ENCODE data around the gene TCAF1. TPM values are rescaled to one million over a fixed set of nuclear protein-coding genes. Genes with fewer than 3 reads are reported as not detected.
A peak's percentile ranks its signal among the peaks of the same experiment; 100 is the strongest.
"Not testable (repeated sequence)": the region's sequence is repeated elsewhere in the genome, so short reads cannot be mapped to it uniquely, and the experiment has no call there.

TCAF1 gene
- polyA plus RNA-seq, 1 donor (not counting 4 experiments of a cell fraction or from before 2014, with no cell fraction given): 13.3 TPM

GRCh38 chr7:143816471-143817133 is 85.4 kb downstream of the TCAF1 start:
- H2AFZ ChIP-seq (ENCODE audit: control insufficient read depth, low read length); H4K20me1 ChIP-seq (ENCODE audit: control insufficient read depth, extremely low read depth, insufficient read depth, low read length); H3K4me2 ChIP-seq (ENCODE audit: control insufficient read depth, extremely low read depth, insufficient read depth, low read depth, low read length); dilution Hi-C loops (cut with MboI; ENCODE audit: extremely low pct_ligation_motif_present, low sequenced_read_pairs); H3K79me2 ChIP-seq (ENCODE audit: control insufficient read depth, insufficient read depth, low read length); H3K4me1 ChIP-seq (ENCODE audit: control insufficient read depth, extremely low read depth, insufficient read depth, low read length); H3K36me3 ChIP-seq (ENCODE audit: control insufficient read depth in 2 of 2, extremely low read depth in 1 of 2, insufficient read depth in 2 of 2, low read length in 2 of 2); H3K27ac ChIP-seq (ENCODE audit: control insufficient read depth, insufficient read depth, low read length); DNase-seq (ENCODE audit: low read depth, low spot score); H3K9ac ChIP-seq (ENCODE audit: control insufficient read depth, extremely low read depth, insufficient read depth, low read length); H3K9me3 ChIP-seq (ENCODE audit: control insufficient read depth, low read depth, low read length); H3K9me1 ChIP-seq (ENCODE audit: control insufficient read depth, extremely low read depth, insufficient read depth, low read length); FAIRE-seq; H3K4me3 ChIP-seq (ENCODE audit: control insufficient read depth in 2 of 3, extremely low read depth in 1 of 3, insufficient read depth in 2 of 3, low read depth in 1 of 3, low read length in 3 of 3); H3K27me3 ChIP-seq (ENCODE audit: control insufficient read depth, extremely low read depth, insufficient read depth, low read length): not testable (repeated sequence)

- FAIRE-seq; dilution Hi-C loops (cut with MboI; ENCODE audit: extremely low pct_ligation_motif_present, low sequenced_read_pairs); H3K79me2 ChIP-seq (ENCODE audit: control insufficient read depth, insufficient read depth, low read length); H3K9me3 ChIP-seq (ENCODE audit: control insufficient read depth, low read depth, low read length); H3K4me1 ChIP-seq (ENCODE audit: control insufficient read depth, extremely low read depth, insufficient read depth, low read length); H2AFZ ChIP-seq (ENCODE audit: control insufficient read depth, low read length); H3K27me3 ChIP-seq (ENCODE audit: control insufficient read depth, extremely low read depth, insufficient read depth, low read length); H3K9ac ChIP-seq (ENCODE audit: control insufficient read depth, extremely low read depth, insufficient read depth, low read length); H4K20me1 ChIP-seq (ENCODE audit: control insufficient read depth, extremely low read depth, insufficient read depth, low read length); H3K4me3 ChIP-seq (ENCODE audit: control insufficient read depth in 2 of 3, extremely low read depth in 1 of 3, insufficient read depth in 2 of 3, low read depth in 1 of 3, low read length in 3 of 3); DNase-seq (ENCODE audit: low read depth, low spot score); H3K27ac ChIP-seq (ENCODE audit: control insufficient read depth, insufficient read depth, low read length); H3K4me2 ChIP-seq (ENCODE audit: control insufficient read depth, extremely low read depth, insufficient read depth, low read depth, low read length); H3K36me3 ChIP-seq (ENCODE audit: control insufficient read depth in 2 of 2, extremely low read depth in 1 of 2, insufficient read depth in 2 of 2, low read length in 2 of 2); H3K9me1 ChIP-seq (ENCODE audit: control insufficient read depth, extremely low read depth, insufficient read depth, low read length): not testable (repeated sequence)
Observed at GRCh38 chr7:143810639-143811038, 91.3 kb downstream of the TCAF1 start.

GRCh38 chr7:143806664-143807071 is 95.3 kb downstream of the TCAF1 start:
- dilution Hi-C loops (cut with MboI; ENCODE audit: extremely low pct_ligation_motif_present, low sequenced_read_pairs); H3K4me3 ChIP-seq (ENCODE audit: control insufficient read depth in 2 of 3, extremely low read depth in 1 of 3, insufficient read depth in 2 of 3, low read depth in 1 of 3, low read length in 3 of 3); H3K36me3 ChIP-seq (ENCODE audit: control insufficient read depth in 2 of 2, extremely low read depth in 1 of 2, insufficient read depth in 2 of 2, low read length in 2 of 2); H3K9me3 ChIP-seq (ENCODE audit: control insufficient read depth, low read depth, low read length); DNase-seq (ENCODE audit: low read depth, low spot score); H2AFZ ChIP-seq (ENCODE audit: control insufficient read depth, low read length); H4K20me1 ChIP-seq (ENCODE audit: control insufficient read depth, extremely low read depth, insufficient read depth, low read length); H3K9me1 ChIP-seq (ENCODE audit: control insufficient read depth, extremely low read depth, insufficient read depth, low read length); H3K27me3 ChIP-seq (ENCODE audit: control insufficient read depth, extremely low read depth, insufficient read depth, low read length); H3K4me1 ChIP-seq (ENCODE audit: control insufficient read depth, extremely low read depth, insufficient read depth, low read length); H3K4me2 ChIP-seq (ENCODE audit: control insufficient read depth, extremely low read depth, insufficient read depth, low read depth, low read length); H3K27ac ChIP-seq (ENCODE audit: control insufficient read depth, insufficient read depth, low read length); H3K9ac ChIP-seq (ENCODE audit: control insufficient read depth, extremely low read depth, insufficient read depth, low read length); H3K79me2 ChIP-seq (ENCODE audit: control insufficient read depth, insufficient read depth, low read length): not testable (repeated sequence)
- peak; percentile 97 for FAIRE-seq

Other genes with a start within 250 kb of the TCAF1 start
- gene CTAGE6, start 144.5 kb downstream of the TCAF1 start, polyA plus RNA-seq: 0.04 TPM in 1 of 3 replicates, not detected in the others
- not detected in 3 replicates for gene OR2F2, start 33.1 kb upstream of the TCAF1 start, polyA plus RNA-seq
- not detected in 3 replicates for gene OR2F1, start 52.7 kb upstream of the TCAF1 start, polyA plus RNA-seq
- not detected in 3 replicates for gene OR6B1, start 98.1 kb upstream of the TCAF1 start, polyA plus RNA-seq
- gene OR2A5, start 146.8 kb upstream of the TCAF1 start, polyA plus RNA-seq: not detected in 3 replicates
- not detected in 3 replicates for gene OR2A25, start 167.6 kb upstream of the TCAF1 start, polyA plus RNA-seq
- not detected in 3 replicates for gene OR2A12, start 184.1 kb upstream of the TCAF1 start, polyA plus RNA-seq
- gene OR2A2, start 207.4 kb upstream of the TCAF1 start, polyA plus RNA-seq: not detected in 3 replicates
- not detected in 3 replicates for gene OR2A14, start 221.0 kb upstream of the TCAF1 start, polyA plus RNA-seq

Measured in keratinocyte (primary cell).